H1 (cell line): ENCODE results near the gene ATG2B. TPM values are rescaled to one million over a fixed set of nuclear protein-coding genes. Genes with fewer than 3 reads are reported as not detected.

Experiments
- CTCF ChIA-PET: fragments of 300-600 bp; sonication (Branson Sonifier 250); formaldehyde crosslinking; loops from one replicate; lab custom pipeline; 2021; ENCODE audit not compliant: partially characterized antibody; lab: Charles Lee
- POLR2A ChIA-PET: fragments of 300-600 bp; sonication (Branson Sonifier 250); formaldehyde crosslinking; loops from one replicate; lab custom pipeline; 2021; ENCODE audit warnings: inconsistent platforms; ENCODE audit not compliant: partially characterized antibody; lab: Charles Lee
- DNase-seq, 2 experiments: peaks; one replicate each; pipeline versions ENCODE4 v3.0.0 to v3.0.0-alpha.2; 2010 to 2022; ENCODE audit warnings: low spot score in 2 of 2, low read depth in 1 of 2, mixed read lengths in 1 of 2
- FAIRE-seq: peaks from 2 replicates; lab custom pipeline; 2011; peaks lifted over from hg19 to GRCh38; lab: Jason Lieb, UNC
- H2AFZ ChIP-seq: 2 replicates; pipeline ENCODE4 v1.8.1; 2012; ENCODE audit warnings: low read length, inconsistent platforms
- H2AK5ac ChIP-seq: 2 replicates; pipeline ENCODE4 v1.6.1; 2013; ENCODE audit warnings: low read depth, low read length
- H2BK120ac ChIP-seq: replicated peaks from 2 replicates; pipeline ENCODE3; 2013; ENCODE audit warnings: low read depth, low read length, inconsistent platforms
- H2BK12ac ChIP-seq: 2 replicates; pipeline ENCODE4 v1.6.1; 2013; ENCODE audit warnings: low read depth, low read length
- H2BK15ac ChIP-seq: 2 replicates; pipeline ENCODE4 v1.6.1; 2013; ENCODE audit warnings: low read length
- H2BK20ac ChIP-seq: 2 replicates; pipeline ENCODE4 v1.6.1; 2013; ENCODE audit warnings: low read length
- H2BK5ac ChIP-seq: 2 replicates; pipeline ENCODE4 v1.6.1; 2013; ENCODE audit warnings: low read depth, low read length
- H3K14ac ChIP-seq: 2 replicates; pipeline ENCODE4 v1.6.1; 2013; ENCODE audit warnings: inconsistent platforms; ENCODE audit not compliant: insufficient read length
- H3K18ac ChIP-seq: 2 replicates; pipeline ENCODE4 v1.6.1; 2013; ENCODE audit warnings: low read length; ENCODE audit errors: extremely low read depth
- H3K23ac ChIP-seq: 2 replicates; pipeline ENCODE4 v1.6.1; 2013; ENCODE audit warnings: inconsistent platforms; ENCODE audit not compliant: insufficient read length
- H3K23me2 ChIP-seq: 2 replicates; pipeline ENCODE4 v1.6.1; 2013; ENCODE audit warnings: low read depth, low read length
- H3K27ac ChIP-seq: 2 replicates; pipeline ENCODE4 v1.6.1; 2011; ENCODE audit warnings: low read depth, low read length, inconsistent platforms
- H3K27me3 ChIP-seq, 4 experiments: replicated peaks in 1 of 4; 1 replicate in 1 of 4; 2 replicates in 3 of 4; pipeline versions ENCODE4 v1.6.1 to v1.8.1; 2011 to 2013; ENCODE audit warnings: low read length in 3 of 4, mild to moderate bottlenecking in 3 of 4, inconsistent platforms in 2 of 4, mixed read lengths in 2 of 4, moderate library complexity in 1 of 4; ENCODE audit not compliant: control insufficient read depth in 3 of 4, insufficient read depth in 3 of 4; ENCODE audit errors: extremely low read depth in 1 of 4
- H3K36me3 ChIP-seq, 4 experiments: 2 replicates each; pipeline versions ENCODE4 v1.6.1 to v1.8.1; 2011 to 2013; ENCODE audit warnings: mild to moderate bottlenecking in 4 of 4, low read length in 3 of 4, moderate library complexity in 2 of 4, control low read depth in 1 of 4, inconsistent platforms in 1 of 4; ENCODE audit not compliant: insufficient read depth in 4 of 4, control insufficient read depth in 2 of 4
- H3K4ac ChIP-seq: replicated peaks from 2 replicates; pipeline ENCODE3; 2013; ENCODE audit warnings: low read length, low read depth, mixed read lengths, inconsistent platforms; ENCODE audit not compliant: insufficient read length
- H3K4me1 ChIP-seq, 4 experiments: replicated peaks in 1 of 4; 1 replicate in 1 of 4; 2 replicates in 3 of 4; pipeline versions ENCODE4 v1.6.1 to v1.8.1; 2011 to 2013; ENCODE audit warnings: low read length in 3 of 4, inconsistent platforms in 2 of 4, mixed read lengths in 1 of 4; ENCODE audit not compliant: insufficient read depth in 4 of 4, control insufficient read depth in 3 of 4
- H3K4me2 ChIP-seq, 2 experiments: 2 replicates each; pipeline versions ENCODE4 v1.6.1 to v1.8.1; 2011 to 2013; ENCODE audit warnings: low read depth in 2 of 2, low read length in 2 of 2, control low read depth in 1 of 2, inconsistent platforms in 1 of 2, mild to moderate bottlenecking in 1 of 2; ENCODE audit not compliant: insufficient read depth in 1 of 2
- H3K4me3 ChIP-seq, 4 experiments: fragments of 200-600, 300-600 bp in 1 of 4; sonication (generic), shearing (Covaris generic), sonication (Bioruptor Twin) in 1 of 4; 2 replicates each; pipeline versions ENCODE4 v1.5.1 to v1.8.1; 2011 to 2016; ENCODE audit warnings: low read length in 4 of 4, low read depth in 3 of 4, control low read depth in 2 of 4, inconsistent platforms in 2 of 4, mild to moderate bottlenecking in 2 of 4, mixed read lengths in 1 of 4, moderate library complexity in 1 of 4; ENCODE audit not compliant: insufficient read depth in 2 of 4; ENCODE audit errors: extremely low read depth in 1 of 4
- H3K56ac ChIP-seq: replicated peaks from 2 replicates; pipeline ENCODE3; 2013; ENCODE audit warnings: low read depth, mild to moderate bottlenecking, mixed read lengths, low read length, inconsistent platforms; ENCODE audit not compliant: insufficient read length
- H3K79me1 ChIP-seq: 2 replicates; pipeline ENCODE4 v1.6.1; 2013; ENCODE audit warnings: low read depth, low read length, control low read depth
- H3K79me2 ChIP-seq, 2 experiments: 2 replicates each; pipeline versions ENCODE4 v1.6.1 to v1.8.1; 2012 to 2013; ENCODE audit warnings: low read length in 2 of 2, mild to moderate bottlenecking in 2 of 2, inconsistent platforms in 1 of 2; ENCODE audit not compliant: insufficient read depth in 2 of 2, control insufficient read depth in 1 of 2
- H3K9ac ChIP-seq, 4 experiments: replicated peaks in 1 of 4; 1 replicate in 1 of 4; 2 replicates in 3 of 4; pipeline versions ENCODE4 v1.6.1 to v1.8.1; 2011 to 2013; ENCODE audit warnings: low read depth in 3 of 4, low read length in 3 of 4, control low read depth in 2 of 4, mild to moderate bottlenecking in 2 of 4, moderate library complexity in 2 of 4, inconsistent platforms in 1 of 4; ENCODE audit errors: extremely low read depth in 1 of 4
- H3K9me3 ChIP-seq, 2 experiments: 2 replicates each; pipeline versions ENCODE4 v1.6.1 to v1.8.1; 2012 to 2013; ENCODE audit warnings: mild to moderate bottlenecking in 2 of 2, moderate library complexity in 2 of 2, control low read depth in 1 of 2, inconsistent platforms in 1 of 2, low read depth in 1 of 2, low read length in 1 of 2, mixed read lengths in 1 of 2; ENCODE audit not compliant: insufficient read depth in 2 of 2
- H4K20me1 ChIP-seq, 2 experiments: replicated peaks in 1 of 2; 2 replicates each; pipeline versions ENCODE3 to v1.8.1; 2011 to 2013; ENCODE audit warnings: inconsistent platforms in 2 of 2, low read length in 2 of 2, mild to moderate bottlenecking in 1 of 2; ENCODE audit not compliant: insufficient read depth in 2 of 2, control insufficient read depth in 1 of 2
- H4K5ac ChIP-seq: 2 replicates; pipeline ENCODE4 v1.6.1; 2013; ENCODE audit warnings: low read length, low read depth, mixed read lengths, inconsistent platforms; ENCODE audit not compliant: insufficient read length
- H4K8ac ChIP-seq: 2 replicates; pipeline ENCODE4 v1.8.0; 2013; ENCODE audit warnings: mild to moderate bottlenecking, moderate library complexity, low read length, inconsistent platforms; ENCODE audit not compliant: insufficient read depth; ENCODE audit errors: extremely low read depth
- H4K91ac ChIP-seq: replicated peaks from 2 replicates; pipeline ENCODE3; 2013; ENCODE audit warnings: low read length, mixed read lengths, inconsistent platforms; ENCODE audit not compliant: insufficient read length
- BRCA1 ChIP-seq: IDR thresholded peaks from 2 replicates; pipeline ENCODE4 v1.6.1; 2012; ENCODE audit warnings: low read depth, low read length, improper control_type of control experiment
- CBX5 ChIP-seq: fragments of 300-800, 300-1000 bp; sonication (generic); IDR thresholded peaks from 2 replicates; pipeline ENCODE4 v1.7.1; 2016; ENCODE audit warnings: antibody characterized with exemption, low read length, low read depth
- CEBPB ChIP-seq: IDR thresholded peaks from 2 replicates; pipeline ENCODE4 v1.6.1; 2012; ENCODE audit warnings: low read depth, low read length
- E2F6 ChIP-seq: IDR thresholded peaks from 2 replicates; pipeline ENCODE4 v1.6.1; 2012; ENCODE audit warnings: inconsistent platforms
- EGR1 ChIP-seq: IDR thresholded peaks from 2 replicates; pipeline ENCODE4 v1.6.1; 2011; ENCODE audit warnings: low read depth, low read length, borderline replicate concordance
- EP300 ChIP-seq, 2 experiments: IDR thresholded peaks; 1 replicate in 1 of 2; 2 replicates in 1 of 2; pipeline ENCODE4 v1.6.1; 2011 to 2012; ENCODE audit warnings: low read depth in 2 of 2, low read length in 2 of 2, mild to moderate bottlenecking in 2 of 2, borderline replicate concordance in 1 of 2, inconsistent platforms in 1 of 2, moderate library complexity in 1 of 2
- HDAC6 ChIP-seq: IDR thresholded peaks from one replicate; pipeline ENCODE4 v1.7.1; 2012; ENCODE audit warnings: low read depth, mild to moderate bottlenecking, inconsistent platforms, low read length, moderate library complexity
- KDM4A ChIP-seq: IDR thresholded peaks from one replicate; pipeline ENCODE4 v1.7.1; 2012; ENCODE audit warnings: low read depth, mild to moderate bottlenecking, moderate library complexity, low read length, inconsistent platforms; ENCODE audit not compliant: severe bottlenecking
- MAFK ChIP-seq: IDR thresholded peaks from 2 replicates; pipeline ENCODE4 v1.6.1; 2012; ENCODE audit warnings: low read depth, mild to moderate bottlenecking, improper control_type of control experiment, low read length
- SIN3A ChIP-seq, 2 experiments: IDR thresholded peaks in 1 of 2; conservative IDR thresholded peaks in 1 of 2; 2 replicates each; pipeline ENCODE4 v1.6.1; 2011 to 2012; ENCODE audit warnings: low read length in 2 of 2, improper control_type of control experiment in 1 of 2, low read depth in 1 of 2, mild to moderate bottlenecking in 1 of 2
- WGBS, 2 experiments: shearing (Covaris generic) in 1 of 2; methylation state at CpG; one replicate each; pipeline versions ENCODE4 v1.1.6 to v1.1.7; 2013 to 2015; ENCODE audit warnings: low lambda C conversion rate in 2 of 2, mixed read lengths in 2 of 2, inconsistent platforms in 1 of 2, low coverage in 1 of 2, missing lambda C conversion rate in 1 of 2; ENCODE audit not compliant: insufficient replicate concordance in 2 of 2, insufficient coverage in 1 of 2, insufficient read length in 1 of 2; ENCODE audit errors: extremely low coverage in 1 of 2, missing lambda C conversion rate in 1 of 2; 5-methylcytosine and 5-hydroxymethylcytosine counted together
- polyA plus RNA-seq, 7 experiments: library from polyadenylated mRNA; depleted of rRNA in 3 of 7; stranded (reverse) in 5 of 7; unstranded in 2 of 7; fragments of >200 nt in 5 of 7; fragments of 200-250 nt in 2 of 7; gene quantifications; 1 replicate in 5 of 7; 2 replicates in 1 of 7; 4 replicates in 1 of 7; pipeline versions ENCODE4 v1.2.1 to v1.2.3, GENCODE V29; 2011 to 2013; ENCODE audit warnings: missing spikeins in 2 of 7, mixed read lengths in 2 of 7
- total RNA-seq: library from RNA; stranded (reverse); fragmentation: NEBNext Ultra II Directional; extraction: Animal tissue kit (Norgen Biotek cat#: 25700); gene quantifications from 2 replicates; pipeline ENCODE4 v1.2.1, GENCODE V29; 2021
- TF ChIP-seq, protein P1 (sequence below): IDR thresholded peaks from 2 replicates; pipeline ENCODE4 v1.6.1; 2012; ENCODE audit warnings: low read length, inconsistent platforms

Gene ATG2B
- total and polyA plus RNA-seq, 2 of the 8 experiments (the other 6 are each of a cell fraction or from before 2014, with no cell fraction given) = 4.6 to 14.4 TPM

- Histone ChIP-seq H3K4me2 (no peak overlapping the region), H3K4me1 (no peaks in the 10 kb centered on the region), H3K9ac (no peak overlapping the region), H3K36me3 (peaks cover 0 to 10% (median 2%) of the 10 kb centered on the region in 4 experiments; a peak in 4 of 8 replicates), H3K18ac (no peak overlapping the region), H3K27ac (no peak overlapping the region), H4K5ac (no peak overlapping the region), H3K23me2 (no peaks in the 10 kb centered on the region), H2BK12ac (no peak overlapping the region), H3K79me1 (no peaks in the 10 kb centered on the region), H3K79me2 (no peaks in the 10 kb centered on the region), H2BK15ac (no peak overlapping the region), H4K20me1 (no peaks in the 10 kb centered on the region), H3K56ac (no peak overlapping the region), H3K4me3 (no peak overlapping the region), H3K14ac (no peak overlapping the region), H2AK5ac (no peak overlapping the region), H4K91ac (no peak overlapping the region), H3K23ac (no peak overlapping the region), H2BK120ac (no peak overlapping the region), H4K8ac (no peak overlapping the region), H2BK20ac (no peak overlapping the region), H3K4ac (no peak overlapping the region), H3K9me3 (no peaks in the 10 kb centered on the region), H3K27me3 (no peaks in the 10 kb centered on the region), H2BK5ac (no peak overlapping the region), H2AFZ (no peak overlapping the region)
- TF ChIP-seq MAFK (no peak), CBX5 (no peak), HDAC6 (no peak), EGR1 (no peak), KDM4A (no peak), EP300 (IDR thresholded peaks at IDR 0.05; ENCODE audit: borderline replicate concordance in 1 of 2, low read depth in 2 of 2, low read length in 2 of 2) (no peak), CEBPB (no peak), BRCA1 (no peak), E2F6 (no peak), SIN3A (conservative IDR thresholded peaks at IDR 0.05 in 1 of 2, IDR thresholded peaks at IDR 0.05 in 1 of 2; ENCODE audit: low read depth in 1 of 2, low read length in 2 of 2) (no peak)
- TF ChIP-seq, protein P1, sequence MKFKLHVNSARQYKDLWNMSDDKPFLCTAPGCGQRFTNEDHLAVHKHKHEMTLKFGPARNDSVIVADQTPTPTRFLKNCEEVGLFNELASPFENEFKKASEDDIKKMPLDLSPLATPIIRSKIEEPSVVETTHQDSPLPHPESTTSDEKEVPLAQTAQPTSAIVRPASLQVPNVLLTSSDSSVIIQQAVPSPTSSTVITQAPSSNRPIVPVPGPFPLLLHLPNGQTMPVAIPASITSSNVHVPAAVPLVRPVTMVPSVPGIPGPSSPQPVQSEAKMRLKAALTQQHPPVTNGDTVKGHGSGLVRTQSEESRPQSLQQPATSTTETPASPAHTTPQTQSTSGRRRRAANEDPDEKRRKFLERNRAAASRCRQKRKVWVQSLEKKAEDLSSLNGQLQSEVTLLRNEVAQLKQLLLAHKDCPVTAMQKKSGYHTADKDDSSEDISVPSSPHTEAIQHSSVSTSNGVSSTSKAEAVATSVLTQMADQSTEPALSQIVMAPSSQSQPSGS = no peak
- ChIA-PET POLR2A (no interaction called here), CTCF (interaction anchor here (0.9 kb wide), 1 partner anchor 10 kb away, joined by 4 read pairs; no protein-coding TSS in a partner anchor)
- DNase-seq (no peak), FAIRE-seq (no peak)
- 94% methylated on average over 3 of the region's 3 CpGs; no CpG with 5 or more reads in 1 of the 2 experiments for WGBS, 2 experiments
Measured at GRCh38 chr14:96341323-96341722, 21.8 kb downstream of the ATG2B start.
